Measurements from ENCODE around the gene MED27.

The MED27 gene

GRCh38 chr9:131839281-131840084 is 240.2 kb downstream of the MED27 start:
- no peak overlapping the region for H3K27ac ChIP-seq (ENCODE audit: low read depth, low read length)
- no peak overlapping the region for H3K9ac ChIP-seq (ENCODE audit: low read length)
- peaks cover under 1% of the 10 kb centered on the region for H3K9me3 ChIP-seq (ENCODE audit: low read length)
- peaks cover 0 to 5% of the 10 kb centered on the region in 2 donors for H3K27me3 ChIP-seq (ENCODE audit: control insufficient read depth in 1 of 2, insufficient read depth in 2 of 2, low read length in 2 of 2)
- H3K4me1 ChIP-seq (ENCODE audit: insufficient read depth, low read length): no peaks in the 10 kb centered on the region
- H3K36me3 ChIP-seq (ENCODE audit: insufficient read depth, low read length): no peaks in the 10 kb centered on the region
- no peak overlapping the region for H3K4me3 ChIP-seq (ENCODE audit: low read depth in 1 of 2, low read length in 2 of 2)

- Histone ChIP-seq H3K4me3 (ENCODE audit: low read depth in 1 of 2, low read length in 2 of 2) (no peak overlapping the region), H3K9me3 (ENCODE audit: low read length) (peaks cover 8% of the 10 kb centered on the region), H3K4me1 (ENCODE audit: insufficient read depth, low read length) (no peaks in the 10 kb centered on the region), H3K9ac (ENCODE audit: low read length) (no peak overlapping the region), H3K27ac (ENCODE audit: low read depth, low read length) (no peak overlapping the region), H3K36me3 (ENCODE audit: insufficient read depth, low read length) (no peaks in the 10 kb centered on the region), H3K27me3 (ENCODE audit: control insufficient read depth in 1 of 2, insufficient read depth in 2 of 2, low read length in 2 of 2) (peaks cover 0 to 5% of the 10 kb centered on the region in 2 donors)
Measured at GRCh38 chr9:131838530-131839280, 241.0 kb downstream of the MED27 start.

GRCh38 chr9:131837836-131838235 is 241.8 kb downstream of the MED27 start:
- no peaks in the 10 kb centered on the region for H3K4me1 ChIP-seq (ENCODE audit: insufficient read depth, low read length)
- H3K4me3 ChIP-seq (ENCODE audit: low read depth in 1 of 2, low read length in 2 of 2): no peak overlapping the region
- no peak overlapping the region for H3K9ac ChIP-seq (ENCODE audit: low read length)
- peaks cover 0 to 5% of the 10 kb centered on the region in 2 donors for H3K27me3 ChIP-seq (ENCODE audit: control insufficient read depth in 1 of 2, insufficient read depth in 2 of 2, low read length in 2 of 2)
- peaks cover 13% of the 10 kb centered on the region for H3K9me3 ChIP-seq (ENCODE audit: low read length)
- H3K36me3 ChIP-seq (ENCODE audit: insufficient read depth, low read length): no peaks in the 10 kb centered on the region
- no peak overlapping the region for H3K27ac ChIP-seq (ENCODE audit: low read depth, low read length)

GRCh38 chr9:131837316-131837715 is 242.4 kb downstream of the MED27 start:
- no peak overlapping the region for H3K4me3 ChIP-seq (ENCODE audit: low read depth in 1 of 2, low read length in 2 of 2)

GRCh38 chr9:131836607-131837315 is 242.9 kb downstream of the MED27 start:
- Histone ChIP-seq H3K27me3 (ENCODE audit: control insufficient read depth in 1 of 2, insufficient read depth in 2 of 2, low read length in 2 of 2) (peaks cover 0 to 5% of the 10 kb centered on the region in 2 donors), H3K9ac (ENCODE audit: low read length) (no peak overlapping the region), H3K36me3 (ENCODE audit: insufficient read depth, low read length) (no peaks in the 10 kb centered on the region), H3K4me1 (ENCODE audit: insufficient read depth, low read length) (no peaks in the 10 kb centered on the region), H3K9me3 (ENCODE audit: low read length) (peaks cover 13% of the 10 kb centered on the region), H3K4me3 (ENCODE audit: low read depth in 1 of 2, low read length in 2 of 2) (no peak overlapping the region), H3K27ac (ENCODE audit: low read depth, low read length) (no peak overlapping the region)

More at GRCh38 chr9:131837316-131837715, 242.4 kb downstream of the MED27 start:
- no peaks in the 10 kb centered on the region for H3K4me1 ChIP-seq (ENCODE audit: insufficient read depth, low read length)
- H3K9me3 ChIP-seq (ENCODE audit: low read length): peaks cover 13% of the 10 kb centered on the region
- H3K27ac ChIP-seq (ENCODE audit: low read depth, low read length): no peak overlapping the region
- no peaks in the 10 kb centered on the region for H3K36me3 ChIP-seq (ENCODE audit: insufficient read depth, low read length)
- peaks cover 0 to 5% of the 10 kb centered on the region in 2 donors for H3K27me3 ChIP-seq (ENCODE audit: control insufficient read depth in 1 of 2, insufficient read depth in 2 of 2, low read length in 2 of 2)
- no peak overlapping the region for H3K9ac ChIP-seq (ENCODE audit: low read length)

- Histone ChIP-seq H3K4me1 (ENCODE audit: insufficient read depth, low read length) (no peaks in the 10 kb centered on the region), H3K4me3 (ENCODE audit: low read depth in 1 of 2, low read length in 2 of 2) (no peak overlapping the region), H3K9me3 (ENCODE audit: low read length) (peaks cover 13% of the 10 kb centered on the region), H3K9ac (ENCODE audit: low read length) (no peak overlapping the region), H3K27ac (ENCODE audit: low read depth, low read length) (no peak overlapping the region), H3K27me3 (ENCODE audit: control insufficient read depth in 1 of 2, insufficient read depth in 2 of 2, low read length in 2 of 2) (peaks cover 0 to 5% of the 10 kb centered on the region in 2 donors), H3K36me3 (ENCODE audit: insufficient read depth, low read length) (no peaks in the 10 kb centered on the region)
Measured at GRCh38 chr9:131836021-131836420, 243.6 kb downstream of the MED27 start.

GRCh38 chr9:131835151-131835910 is 244.3 kb downstream of the MED27 start:
- no peaks in the 10 kb centered on the region for H3K4me1 ChIP-seq (ENCODE audit: insufficient read depth, low read length)
- no peaks in the 10 kb centered on the region for H3K36me3 ChIP-seq (ENCODE audit: insufficient read depth, low read length)
- H3K9ac ChIP-seq (ENCODE audit: low read length): no peak overlapping the region
- H3K27me3 ChIP-seq (ENCODE audit: control insufficient read depth in 1 of 2, insufficient read depth in 2 of 2, low read length in 2 of 2): peaks cover 0 to 5% of the 10 kb centered on the region in 2 donors
- H3K9me3 ChIP-seq (ENCODE audit: low read length): peaks cover 13% of the 10 kb centered on the region
- H3K27ac ChIP-seq (ENCODE audit: low read depth, low read length): no peak overlapping the region
- H3K4me3 ChIP-seq (ENCODE audit: low read depth in 1 of 2, low read length in 2 of 2): no peak overlapping the region

GRCh38 chr9:131834721-131835120 is 244.9 kb downstream of the MED27 start:
- Histone ChIP-seq H3K36me3 (ENCODE audit: insufficient read depth, low read length) (no peaks in the 10 kb centered on the region), H3K27ac (ENCODE audit: low read depth, low read length) (no peak overlapping the region), H3K9ac (ENCODE audit: low read length) (no peak overlapping the region), H3K9me3 (ENCODE audit: low read length) (peaks cover 13% of the 10 kb centered on the region), H3K4me1 (ENCODE audit: insufficient read depth, low read length) (no peaks in the 10 kb centered on the region), H3K4me3 (ENCODE audit: low read depth in 1 of 2, low read length in 2 of 2) (no peak overlapping the region), H3K27me3 (ENCODE audit: control insufficient read depth in 1 of 2, insufficient read depth in 2 of 2, low read length in 2 of 2) (no peaks in the 10 kb centered on the region)

GRCh38 chr9:131833906-131834305 is 245.8 kb downstream of the MED27 start:
- no peaks in the 10 kb centered on the region for H3K27me3 ChIP-seq (ENCODE audit: control insufficient read depth in 1 of 2, insufficient read depth in 2 of 2, low read length in 2 of 2)
- no peak overlapping the region for H3K9ac ChIP-seq (ENCODE audit: low read length)
- peaks cover 13% of the 10 kb centered on the region for H3K9me3 ChIP-seq (ENCODE audit: low read length)
- no peaks in the 10 kb centered on the region for H3K36me3 ChIP-seq (ENCODE audit: insufficient read depth, low read length)
- H3K27ac ChIP-seq (ENCODE audit: low read depth, low read length): no peak overlapping the region
- no peaks in the 10 kb centered on the region for H3K4me1 ChIP-seq (ENCODE audit: insufficient read depth, low read length)
- no peak overlapping the region for H3K4me3 ChIP-seq (ENCODE audit: low read depth in 1 of 2, low read length in 2 of 2)

GRCh38 chr9:131833083-131833482 is 246.6 kb downstream of the MED27 start:
- Histone ChIP-seq H3K36me3 (ENCODE audit: insufficient read depth, low read length) (no peaks in the 10 kb centered on the region), H3K4me3 (ENCODE audit: low read depth in 1 of 2, low read length in 2 of 2) (no peak overlapping the region), H3K27me3 (ENCODE audit: control insufficient read depth in 1 of 2, insufficient read depth in 2 of 2, low read length in 2 of 2) (no peaks in the 10 kb centered on the region), H3K9me3 (ENCODE audit: low read length) (peaks cover 13% of the 10 kb centered on the region), H3K27ac (ENCODE audit: low read depth, low read length) (no peak overlapping the region), H3K4me1 (ENCODE audit: insufficient read depth, low read length) (no peaks in the 10 kb centered on the region), H3K9ac (ENCODE audit: low read length) (no peak overlapping the region)

Data from muscle layer of colon (tissue), 2 donors.